Keratinocyte (primary cell): ENCODE results near the gene SRD5A1. TPM values are rescaled to one million over a fixed set of nuclear protein-coding genes. Genes with fewer than 3 reads are reported as not detected.

Experiments
- DNase-seq: peaks from one replicate; pipeline ENCODE4 v3.0.0-alpha.2; 2011; ENCODE audit warnings: low read depth, missing footprints, low spot score
- FAIRE-seq: peaks from 2 replicates; lab custom pipeline; 2011; peaks lifted over from hg19 to GRCh38; lab: Jason Lieb, UNC
- H2AFZ ChIP-seq: 2 replicates; pipeline ENCODE4 v1.6.0; 2012; ENCODE audit warnings: low read length, control low read depth, inconsistent platforms; ENCODE audit not compliant: control insufficient read depth
- H3K27ac ChIP-seq: 2 replicates; pipeline ENCODE4 v1.5.1; 2011; ENCODE audit warnings: low read length; ENCODE audit not compliant: control insufficient read depth, insufficient read depth
- H3K27me3 ChIP-seq: 3 replicates; pipeline ENCODE4 v1.6.0; 2011; ENCODE audit warnings: low read length; ENCODE audit not compliant: control insufficient read depth, insufficient read depth; ENCODE audit errors: extremely low read depth
- H3K36me3 ChIP-seq, 2 experiments: 2 replicates in 1 of 2; 3 replicates in 1 of 2; pipeline ENCODE4 v1.5.1; 2011; ENCODE audit warnings: low read length in 2 of 2, mild to moderate bottlenecking in 1 of 2; ENCODE audit not compliant: control insufficient read depth in 2 of 2, insufficient read depth in 2 of 2; ENCODE audit errors: extremely low read depth in 1 of 2
- H3K4me1 ChIP-seq: 3 replicates; pipeline ENCODE4 v1.5.1; 2011; ENCODE audit warnings: low read length; ENCODE audit not compliant: control insufficient read depth, insufficient read depth; ENCODE audit errors: extremely low read depth
- H3K4me2 ChIP-seq: 3 replicates; pipeline ENCODE4 v1.6.0; 2011; ENCODE audit warnings: low read depth, low read length; ENCODE audit not compliant: control insufficient read depth, insufficient read depth; ENCODE audit errors: extremely low read depth
- H3K4me3 ChIP-seq, 3 experiments: fragments of 200-600 bp in 1 of 3; sonication (generic) in 1 of 3; 2 replicates in 2 of 3; 3 replicates in 1 of 3; pipeline ENCODE4 v1.5.1; 2011 to 2016; ENCODE audit warnings: low read length in 3 of 3, mild to moderate bottlenecking in 3 of 3, control low read depth in 2 of 3, inconsistent platforms in 1 of 3, low read depth in 1 of 3, mixed read lengths in 1 of 3, mixed run types in 1 of 3, moderate library complexity in 1 of 3; ENCODE audit not compliant: control insufficient read depth in 2 of 3, insufficient read depth in 2 of 3; ENCODE audit errors: extremely low read depth in 1 of 3
- H3K79me2 ChIP-seq: 2 replicates; pipeline ENCODE4 v1.6.0; 2012; ENCODE audit warnings: low read length; ENCODE audit not compliant: control insufficient read depth, insufficient read depth
- H3K9ac ChIP-seq: 3 replicates; pipeline ENCODE4 v1.6.0; 2011; ENCODE audit warnings: low read length; ENCODE audit not compliant: control insufficient read depth, insufficient read depth; ENCODE audit errors: extremely low read depth
- H3K9me1 ChIP-seq: 3 replicates; pipeline ENCODE4 v1.6.0; 2011; ENCODE audit warnings: low read length; ENCODE audit not compliant: control insufficient read depth, insufficient read depth; ENCODE audit errors: extremely low read depth
- H3K9me3 ChIP-seq: 2 replicates; pipeline ENCODE4 v1.5.1; 2012; ENCODE audit warnings: low read depth, low read length; ENCODE audit not compliant: control insufficient read depth
- H4K20me1 ChIP-seq: 3 replicates; pipeline ENCODE4 v1.6.0; 2011; ENCODE audit warnings: low read length; ENCODE audit not compliant: control insufficient read depth, insufficient read depth; ENCODE audit errors: extremely low read depth
- CTCF ChIP-seq, 3 experiments: IDR thresholded peaks in 1 of 3; conservative IDR thresholded peaks in 1 of 3; optimal IDR thresholded peaks in 1 of 3; 2 replicates in 2 of 3; 3 replicates in 1 of 3; pipeline versions ENCODE3 to v1.5.1; 2011; ENCODE audit warnings: low read length in 3 of 3, mild to moderate bottlenecking in 3 of 3, moderate library complexity in 2 of 3, control low read depth in 1 of 3, inconsistent platforms in 1 of 3; ENCODE audit not compliant: insufficient read depth in 2 of 3; ENCODE audit errors: extremely low read depth in 1 of 3
- EZH2 ChIP-seq: IDR thresholded peaks from one replicate; pipeline ENCODE4 v1.6.1; 2012; ENCODE audit warnings: inconsistent platforms, mild to moderate bottlenecking, low read length, moderate library complexity
- dilution Hi-C: fragments of 300-500 bp; cut with MboI; formaldehyde crosslinking; loops from one replicate; pipeline ENCODE4 v1.7.0; 2020; ENCODE audit warnings: low sequenced_read_pairs; ENCODE audit not compliant: extremely low pct_ligation_motif_present
- polyA plus RNA-seq, 5 experiments: library from polyadenylated mRNA; depleted of rRNA in 3 of 5; stranded (reverse) in 3 of 5; stranded (forward) in 1 of 5; unstranded in 1 of 5; fragments of >200 nt; gene quantifications; 1 replicate in 1 of 5; 2 replicates in 3 of 5; 3 replicates in 1 of 5; pipeline versions ENCODE4 v1.2.1 to v1.2.3, GENCODE V29; 2011 to 2012; ENCODE audit warnings: missing spikeins in 2 of 5, low read depth in 1 of 5, low replicate concordance in 1 of 5

Gene SRD5A1
- polyA plus RNA-seq, 1 donor (not counting 4 experiments of a cell fraction or from before 2014, with no cell fraction given): 35.4 TPM

- H3K4me3 ChIP-seq: no peak overlapping the region
- no peak overlapping the region for H3K27ac ChIP-seq
- H3K9me3 ChIP-seq: no peaks in the 10 kb centered on the region
- DNase-seq (no peak), FAIRE-seq (no peak)
- H3K79me2 ChIP-seq: no peaks in the 10 kb centered on the region
- dilution Hi-C loops: no loop called here
- no peak overlapping the region for H2AFZ ChIP-seq
- H3K4me2 ChIP-seq: no peak overlapping the region
- peaks cover 4 to 10% of the 10 kb centered on the region in 2 experiments for H3K36me3 ChIP-seq
- H3K4me1 ChIP-seq: peaks cover 12% of the 10 kb centered on the region
- no peaks in the 10 kb centered on the region for H4K20me1 ChIP-seq
- no peak overlapping the region for H3K9ac ChIP-seq
- no peaks in the 10 kb centered on the region for H3K9me1 ChIP-seq
- TF ChIP-seq CTCF (optimal IDR thresholded peaks at IDR 0.05 in 1 of 3, IDR thresholded peaks at IDR 0.05 in 1 of 3, conservative IDR thresholded peaks at IDR 0.05 in 1 of 3; ENCODE audit: extremely low read depth in 1 of 3, insufficient read depth in 2 of 3, low read length in 3 of 3) (no peak), EZH2 (no peak)
- no peaks in the 10 kb centered on the region for H3K27me3 ChIP-seq
Observed at GRCh38 chr5:6673963-6674362, 40.7 kb downstream of the SRD5A1 start.

- H2AFZ ChIP-seq: no peak overlapping the region
- no peaks in the 10 kb centered on the region for H4K20me1 ChIP-seq
- dilution Hi-C loops: no loop called here
- H3K27ac ChIP-seq: no peak overlapping the region
- H3K4me2 ChIP-seq: no peak overlapping the region
- peaks cover 12% of the 10 kb centered on the region for H3K4me1 ChIP-seq
- H3K9ac ChIP-seq: no peak overlapping the region
- no peaks in the 10 kb centered on the region for H3K79me2 ChIP-seq
- FAIRE-seq (no peak), DNase-seq (no peak)
- no peaks in the 10 kb centered on the region for H3K27me3 ChIP-seq
- no peak overlapping the region for H3K4me3 ChIP-seq
- no peak for TF ChIP-seq EZH2
- no peak for TF ChIP-seq CTCF (optimal IDR thresholded peaks at IDR 0.05 in 1 of 3, IDR thresholded peaks at IDR 0.05 in 1 of 3, conservative IDR thresholded peaks at IDR 0.05 in 1 of 3; ENCODE audit: extremely low read depth in 1 of 3, insufficient read depth in 2 of 3, low read length in 3 of 3)
- H3K9me1 ChIP-seq: no peaks in the 10 kb centered on the region
- H3K9me3 ChIP-seq: no peaks in the 10 kb centered on the region
- peaks cover 4 to 10% of the 10 kb centered on the region in 2 experiments for H3K36me3 ChIP-seq
Observed at GRCh38 chr5:6674421-6674820, 41.2 kb downstream of the SRD5A1 start.
